NCI-H1105 (cell line): ENCODE data around the gene CDKL2.
"Not testable (repeated sequence)": the region's sequence is repeated elsewhere in the genome, so short reads cannot be mapped to it uniquely, and the experiment has no call there.

ENCODE experiments used
- DNase-seq: peaks from one replicate; lab custom pipeline; 2025; lab: John Stamatoyannopoulos, UW

Gene CDKL2

GRCh38 chr4:75552452-75552851, 77.9 kb downstream of the CDKL2 start:
- no peak for DNase-seq

- DNase-seq = no peak
Observed at GRCh38 chr4:75549019-75549418, 81.3 kb downstream of the CDKL2 start.

DNA sequence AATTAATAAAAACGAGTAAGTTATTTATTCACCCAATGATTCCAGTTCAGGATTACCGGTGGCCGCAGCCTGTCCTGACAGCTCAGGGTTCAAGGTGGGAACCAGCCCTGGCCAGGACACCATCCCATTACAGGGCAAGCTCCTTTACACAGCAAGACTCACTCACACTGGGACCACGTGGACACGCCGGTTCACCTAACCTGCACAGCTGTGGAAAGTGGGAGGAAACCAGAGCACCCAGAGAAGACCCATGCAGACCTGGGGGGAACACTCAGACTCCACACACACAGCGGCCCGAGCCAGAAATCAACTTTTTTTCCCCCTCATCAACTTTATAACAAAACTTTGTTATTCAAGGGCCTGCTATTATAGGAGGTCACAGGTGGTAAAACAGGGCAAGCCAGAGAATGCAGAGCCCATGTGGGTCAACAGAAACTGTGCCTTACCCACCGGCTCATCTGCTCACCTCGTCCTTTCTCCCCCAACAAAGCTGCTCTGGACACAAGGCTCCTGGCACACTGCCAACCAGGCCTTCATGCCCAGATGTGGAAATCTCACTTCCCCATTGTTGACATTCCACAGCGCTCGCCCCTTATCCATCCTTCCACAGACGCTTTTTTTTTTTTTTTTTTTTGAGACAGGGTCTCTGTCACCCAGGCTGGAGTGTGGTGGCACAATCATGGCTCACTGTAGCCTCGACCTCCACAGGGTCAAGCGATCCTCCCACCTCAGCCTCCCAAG, 82.5 kb downstream of the CDKL2 start:
- DNase-seq = no peak

DNA sequence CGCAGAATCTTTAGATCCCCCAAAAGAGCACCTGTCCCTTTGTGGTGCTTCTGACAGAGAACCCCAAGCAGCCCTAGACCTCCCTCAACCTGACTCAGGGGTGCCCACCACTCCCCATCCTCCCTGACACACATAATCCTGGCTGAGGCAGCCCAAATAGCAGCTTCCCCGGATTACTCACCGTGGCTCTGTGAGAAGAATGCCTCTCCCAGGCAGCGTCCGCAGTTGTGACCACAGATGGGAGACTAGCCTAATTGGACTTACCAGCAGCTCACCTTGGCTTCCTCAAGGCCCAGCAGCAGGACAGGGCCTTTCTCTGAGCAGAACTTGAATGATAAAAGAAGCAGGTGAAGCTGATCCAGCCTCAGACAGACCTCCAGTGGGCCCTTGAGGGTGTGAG, 84.8 kb downstream of the CDKL2 start:
- DNase-seq = no peak

- no peak for DNase-seq
Observed at GRCh38 chr4:75544870-75545269, 85.5 kb downstream of the CDKL2 start.

GRCh38 chr4:75544220-75544619, 86.1 kb downstream of the CDKL2 start:
- not testable (repeated sequence) for DNase-seq

- no peak for DNase-seq
Observed at GRCh38 chr4:75542824-75543223, 87.5 kb downstream of the CDKL2 start.

DNA sequence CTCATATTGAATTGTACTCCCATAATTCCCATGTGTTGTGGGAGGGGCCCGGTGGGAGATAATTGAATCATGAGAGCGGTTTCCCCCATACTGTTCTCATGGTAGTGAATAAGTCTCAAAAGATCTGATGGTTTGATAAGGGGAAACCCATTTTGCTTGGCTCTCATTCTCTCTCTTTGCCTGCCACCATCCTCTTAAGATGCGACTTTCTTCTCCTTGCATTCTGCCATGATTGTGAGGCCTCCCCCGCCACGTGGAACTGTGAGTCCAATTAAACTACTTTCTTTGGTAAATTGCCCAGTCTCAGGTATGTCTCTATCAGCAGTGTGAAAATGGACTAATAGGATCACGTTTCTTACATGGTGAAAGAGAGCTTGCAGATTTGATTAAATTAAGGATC, 93.0 kb downstream of the CDKL2 start:
- not testable (repeated sequence) for DNase-seq

DNA sequence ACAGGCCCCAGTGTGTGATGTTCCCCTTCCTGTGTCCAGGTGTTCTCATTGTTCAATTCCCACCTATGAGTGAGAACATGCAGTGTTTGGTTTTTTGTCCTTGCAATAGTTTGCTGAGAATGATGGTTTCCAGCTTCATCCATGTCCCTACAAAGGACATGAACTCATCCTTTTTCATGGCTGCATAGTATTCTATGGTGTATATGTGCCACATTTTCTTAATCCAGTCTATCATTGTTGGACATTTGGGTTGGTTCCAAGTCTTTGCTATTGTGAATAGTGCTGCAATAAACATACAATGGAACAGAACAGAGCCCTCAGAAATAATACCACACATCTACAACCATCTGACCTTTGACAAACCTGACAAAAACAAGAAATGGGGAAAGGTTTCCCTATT, 96.4 kb downstream of the CDKL2 start:
- DNase-seq = not testable (repeated sequence)

DNA sequence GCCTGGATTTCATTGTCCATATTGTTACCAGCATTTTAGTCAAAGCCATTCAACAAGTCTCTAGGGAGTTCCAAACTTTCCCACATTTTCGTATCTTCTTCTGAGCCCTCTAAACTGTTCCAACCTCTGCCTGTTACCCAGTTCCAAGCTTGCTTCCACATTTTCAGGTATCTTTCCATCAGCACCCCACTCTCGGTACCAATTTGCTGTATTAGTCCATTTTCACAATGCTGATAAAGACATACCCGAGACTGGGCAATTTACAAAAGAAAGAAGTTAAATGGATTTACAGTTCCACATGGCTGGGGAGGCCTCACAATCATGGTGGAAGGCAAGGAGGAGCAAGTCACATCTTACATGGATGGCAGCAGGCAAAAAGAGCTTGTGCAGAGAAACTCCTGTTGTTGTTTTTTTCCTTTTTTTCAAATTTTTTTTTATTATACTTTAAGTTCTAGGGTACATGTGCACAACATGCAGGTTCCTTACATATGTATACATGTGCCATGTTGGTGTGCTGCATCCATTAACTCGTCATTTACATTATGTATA, 96.9 kb downstream of the CDKL2 start:
- not testable (repeated sequence) for DNase-seq

DNA sequence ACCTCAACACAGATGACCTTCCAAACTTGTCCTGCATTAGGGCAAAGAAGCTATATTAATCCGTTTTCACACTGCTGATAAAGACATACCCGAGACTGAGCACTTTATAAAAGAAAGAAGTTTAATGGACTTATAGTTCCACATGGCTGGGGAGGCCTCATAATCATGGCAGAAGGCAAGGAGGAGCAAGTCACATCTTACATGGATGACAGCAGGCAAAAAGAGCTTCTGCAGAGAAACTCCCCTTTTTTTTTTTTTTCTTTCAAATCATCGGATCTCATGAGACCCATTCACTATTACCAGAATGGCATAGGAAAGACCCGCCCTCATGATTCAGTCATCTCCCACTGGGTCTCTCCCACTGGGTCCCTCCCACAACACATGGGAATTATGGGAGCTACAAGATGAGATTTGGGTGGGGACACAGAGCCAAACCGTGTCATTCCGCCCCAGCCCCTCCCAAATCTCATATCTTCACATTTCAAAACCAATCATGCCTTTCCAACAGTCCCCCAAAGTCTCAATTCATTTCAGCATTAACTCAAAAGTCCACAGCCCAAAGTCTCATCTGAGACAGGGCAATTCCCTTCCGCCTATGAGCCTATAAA, 98.7 kb downstream of the CDKL2 start:
- DNase-seq = not testable (repeated sequence)

DNA sequence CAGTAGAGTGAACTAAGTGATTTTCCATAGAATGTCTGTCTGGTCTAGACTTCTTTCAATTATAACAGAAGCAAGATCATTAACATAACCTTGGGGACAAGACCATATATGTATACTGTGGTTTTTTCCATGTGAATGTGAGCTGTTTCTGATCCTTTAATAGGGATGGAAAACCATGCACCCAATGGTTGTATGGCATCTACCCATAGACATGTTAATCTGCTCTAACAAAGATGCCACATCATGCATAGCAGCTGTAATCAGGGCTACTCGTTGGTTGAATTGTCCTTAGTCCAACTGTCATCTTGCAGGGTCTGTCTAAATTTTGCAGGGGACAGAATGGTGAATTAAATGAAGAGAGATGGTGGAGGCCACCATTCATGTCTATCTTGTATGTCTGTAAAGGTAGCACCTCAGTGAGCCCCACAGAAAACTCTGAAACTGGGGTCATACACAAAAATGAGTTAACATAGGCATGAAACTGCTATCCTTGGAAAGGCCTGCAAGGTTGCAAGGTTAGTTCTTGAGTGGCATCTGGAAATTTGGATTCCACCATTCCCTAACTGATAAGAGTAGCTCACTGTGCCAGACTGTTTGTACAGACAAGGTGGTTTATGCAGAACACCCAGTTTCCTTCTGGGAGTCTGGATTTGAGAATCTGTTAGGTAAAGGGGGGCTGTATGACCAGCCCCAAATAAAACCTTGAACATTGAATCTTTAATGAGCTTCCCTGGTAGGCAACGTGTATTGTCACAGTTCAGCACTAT, 99.6 kb downstream of the CDKL2 start:
- DNase-seq = no peak
